Measurements from ENCODE around the gene SLC19A1. TPM values are rescaled to one million over a fixed set of nuclear protein-coding genes. Genes with fewer than 3 reads are reported as not detected.

SLC19A1 gene
- total RNA-seq, 1 experiment from 2014 or later, result 25.0 TPM

- Histone ChIP-seq H3K4me2 (no peak overlapping the region), H3K36me3 (ENCODE audit: low read depth) (no peaks in the 10 kb centered on the region), H3K79me2 (ENCODE audit: low read depth) (no peaks in the 10 kb centered on the region), H4K20me1 (ENCODE audit: insufficient read depth) (no peaks in the 10 kb centered on the region), H3K9me2 (ENCODE audit: insufficient read depth) (no peaks in the 10 kb centered on the region), H3K4me1 (replicated peaks; ENCODE audit: insufficient read depth) (no peaks in the 10 kb centered on the region), H3K9me3 (ENCODE audit: insufficient read depth, low read depth) (no peaks in the 10 kb centered on the region), H3K4me3 (no peak overlapping the region), H3K27me3 (ENCODE audit: insufficient read depth, low read depth) (no peaks in the 10 kb centered on the region), H3K27ac (no peak overlapping the region), H2AFZ (no peak overlapping the region), H3F3A (ENCODE audit: insufficient read depth, low read depth) (no peaks in the 10 kb centered on the region)
- no peak for DNase-seq
- TF ChIP-seq CTCF (conservative IDR thresholded peaks at IDR 0.05) (no peak), EZH2 (IDR thresholded peaks at IDR 0.05; ENCODE audit: low read depth) (no peak)
- POLR2A ChIA-PET (ENCODE audit: unreplicated experiment), result no interaction called here
- intact Hi-C loops (cut with micrococcal nuclease; ENCODE audit: unreplicated experiment), result no loop called here
- no TSS peak for BruUV-seq (replicated peaks)
- CTCF ChIA-PET, result no interaction called here
These were observed 78.4 kb downstream of the SLC19A1 start for GRCh38 chr21:45463871-45464270.

GRCh38 chr21:45461806-45462341, 80.4 kb downstream of the SLC19A1 start:
- Histone ChIP-seq H3K79me2 (ENCODE audit: low read depth) (no peaks in the 10 kb centered on the region), H3K36me3 (ENCODE audit: low read depth) (no peaks in the 10 kb centered on the region), H3K27me3 (ENCODE audit: insufficient read depth, low read depth) (no peaks in the 10 kb centered on the region), H3K4me1 (replicated peaks; ENCODE audit: insufficient read depth) (no peaks in the 10 kb centered on the region), H4K20me1 (ENCODE audit: insufficient read depth) (no peaks in the 10 kb centered on the region), H3F3A (ENCODE audit: insufficient read depth, low read depth) (no peaks in the 10 kb centered on the region), H3K9me2 (ENCODE audit: insufficient read depth) (no peaks in the 10 kb centered on the region), H3K4me2 (no peak overlapping the region), H3K4me3 (no peak overlapping the region), H2AFZ (no peak overlapping the region), H3K9me3 (ENCODE audit: insufficient read depth, low read depth) (no peaks in the 10 kb centered on the region), H3K27ac (no peak overlapping the region)
- POLR2A ChIA-PET (ENCODE audit: unreplicated experiment), result no interaction called here
- no peak for DNase-seq
- no peak for TF ChIP-seq CTCF (conservative IDR thresholded peaks at IDR 0.05)
- intact Hi-C loops (cut with micrococcal nuclease; ENCODE audit: unreplicated experiment), result no loop called here
- no TSS peak for BruUV-seq (replicated peaks)
- CTCF ChIA-PET, result no interaction called here

- Histone ChIP-seq H3K4me3 (no peak overlapping the region), H4K20me1 (ENCODE audit: insufficient read depth) (no peaks in the 10 kb centered on the region), H3K36me3 (ENCODE audit: low read depth) (no peaks in the 10 kb centered on the region), H3K4me2 (no peak overlapping the region), H3K27me3 (ENCODE audit: insufficient read depth, low read depth) (no peaks in the 10 kb centered on the region), H3K27ac (no peak overlapping the region), H3K9me3 (ENCODE audit: insufficient read depth, low read depth) (no peaks in the 10 kb centered on the region), H3K4me1 (replicated peaks; ENCODE audit: insufficient read depth) (no peaks in the 10 kb centered on the region), H3K9me2 (ENCODE audit: insufficient read depth) (no peaks in the 10 kb centered on the region), H3F3A (ENCODE audit: insufficient read depth, low read depth) (no peaks in the 10 kb centered on the region), H2AFZ (no peak overlapping the region), H3K79me2 (ENCODE audit: low read depth) (no peaks in the 10 kb centered on the region)
- CTCF ChIA-PET, result no interaction called here
- BruUV-seq (replicated peaks), result no TSS peak
- intact Hi-C loops (cut with micrococcal nuclease; ENCODE audit: unreplicated experiment), result no loop called here
- POLR2A ChIA-PET (ENCODE audit: unreplicated experiment), result no interaction called here
- no peak for TF ChIP-seq CTCF (conservative IDR thresholded peaks at IDR 0.05)
- TF ChIP-seq EZH2 (IDR thresholded peaks at IDR 0.05; ENCODE audit: low read depth), result no peak
- no peak for DNase-seq
These were observed 80.9 kb downstream of the SLC19A1 start for GRCh38 chr21:45461369-45461750.

Data from PC-9 (cell line).